HG02588 (cell line): ENCODE data around the gene HYKK.
"Not testable (repeated sequence)": the region's sequence is repeated elsewhere in the genome, so short reads cannot be mapped to it uniquely, and the experiment has no call there.

ENCODE experiments used
- ATAC-seq: cut with Tn5 transposase; IDR thresholded peaks from one replicate; pipeline ENCODE4 v1.9.1; 2021; ENCODE audit warnings: mild to moderate bottlenecking, moderate library complexity; ENCODE audit not compliant: unreplicated experiment

The HYKK gene, protein sequence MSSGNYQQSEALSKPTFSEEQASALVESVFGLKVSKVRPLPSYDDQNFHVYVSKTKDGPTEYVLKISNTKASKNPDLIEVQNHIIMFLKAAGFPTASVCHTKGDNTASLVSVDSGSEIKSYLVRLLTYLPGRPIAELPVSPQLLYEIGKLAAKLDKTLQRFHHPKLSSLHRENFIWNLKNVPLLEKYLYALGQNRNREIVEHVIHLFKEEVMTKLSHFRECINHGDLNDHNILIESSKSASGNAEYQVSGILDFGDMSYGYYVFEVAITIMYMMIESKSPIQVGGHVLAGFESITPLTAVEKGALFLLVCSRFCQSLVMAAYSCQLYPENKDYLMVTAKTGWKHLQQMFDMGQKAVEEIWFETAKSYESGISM

GRCh38 chr15:78506971-78507830, at the start of gene HYKK:
HYKK (plus strand) TSS chr15:78507577; CDS start chr15:78513089, 5,512 bp downstream.
- ATAC-seq: peak; percentile 91

DNA sequence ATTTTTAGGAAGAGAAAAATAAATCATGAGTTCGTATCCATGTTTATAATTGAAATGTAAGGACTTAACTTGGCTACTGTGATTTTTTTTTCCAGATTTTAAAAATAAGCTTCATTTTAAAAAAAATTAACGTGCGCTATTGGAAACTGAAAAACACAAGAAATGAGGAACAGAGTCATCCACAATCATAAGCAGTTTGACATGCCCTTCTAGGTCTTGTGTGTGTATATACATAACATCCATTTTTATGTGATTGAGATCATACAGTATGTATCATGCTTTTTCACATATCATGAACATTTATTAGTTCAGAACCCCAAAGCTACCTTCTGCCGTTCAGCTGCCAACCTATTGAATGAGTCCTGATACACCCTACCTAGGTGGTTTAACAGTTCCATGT, 46.6 kb upstream of the HYKK start:
- ATAC-seq: no peak

GRCh38 chr15:78461171-78461888, 46.0 kb upstream of the HYKK start:
- ATAC-seq: no peak

- no peak for ATAC-seq
Measured at GRCh38 chr15:78469031-78469430, 38.3 kb upstream of the HYKK start.

- no peak for ATAC-seq
Measured at GRCh38 chr15:78477295-78477694, 30.1 kb upstream of the HYKK start.

- no peak for ATAC-seq
Measured at GRCh38 chr15:78479650-78480049, 27.7 kb upstream of the HYKK start.

DNA sequence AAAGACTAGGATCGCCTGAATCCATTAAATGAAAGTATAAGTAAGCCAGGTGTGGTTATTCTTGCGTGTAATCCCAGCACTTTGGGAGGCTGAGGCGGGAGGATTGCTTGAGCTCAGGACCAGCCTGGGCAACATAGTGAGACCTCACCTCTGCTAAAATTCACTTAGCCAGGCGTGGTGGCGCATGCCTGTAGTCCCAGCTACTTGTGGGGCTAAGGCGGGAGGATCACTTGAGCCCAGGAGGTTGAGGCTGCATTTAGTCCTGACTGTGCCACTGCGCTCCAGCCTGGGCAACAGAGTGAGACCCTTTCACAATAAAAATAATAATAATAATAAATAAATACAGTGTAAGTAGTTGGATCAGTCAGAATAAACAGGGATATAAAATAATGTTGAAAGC, 25.5 kb upstream of the HYKK start:
- no peak for ATAC-seq

GRCh38 chr15:78492872-78493271, 14.5 kb upstream of the HYKK start:
- ATAC-seq: no peak

DNA sequence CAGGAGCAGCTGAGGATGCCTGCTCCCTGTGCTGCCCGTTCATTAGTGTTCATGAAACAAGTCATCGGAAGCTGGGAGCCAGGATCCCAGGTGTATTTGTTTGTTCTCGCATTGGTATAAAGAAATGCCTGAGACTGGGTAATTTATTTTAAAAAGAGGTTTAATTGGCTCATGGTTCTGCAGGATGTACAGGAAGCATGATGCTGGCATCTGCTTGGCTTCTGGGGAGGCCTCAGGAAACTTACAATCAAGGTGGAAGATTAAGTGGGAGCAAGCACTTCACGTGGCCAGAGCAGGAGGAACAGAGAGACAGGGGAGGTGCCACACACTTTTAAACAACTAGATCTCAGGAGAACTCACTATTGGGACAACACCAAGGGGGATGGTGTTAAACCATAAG, 5.5 kb upstream of the HYKK start:
- ATAC-seq: no peak

GRCh38 chr15:78502641-78503040, 4.7 kb upstream of the HYKK start:
- ATAC-seq: no peak

DNA sequence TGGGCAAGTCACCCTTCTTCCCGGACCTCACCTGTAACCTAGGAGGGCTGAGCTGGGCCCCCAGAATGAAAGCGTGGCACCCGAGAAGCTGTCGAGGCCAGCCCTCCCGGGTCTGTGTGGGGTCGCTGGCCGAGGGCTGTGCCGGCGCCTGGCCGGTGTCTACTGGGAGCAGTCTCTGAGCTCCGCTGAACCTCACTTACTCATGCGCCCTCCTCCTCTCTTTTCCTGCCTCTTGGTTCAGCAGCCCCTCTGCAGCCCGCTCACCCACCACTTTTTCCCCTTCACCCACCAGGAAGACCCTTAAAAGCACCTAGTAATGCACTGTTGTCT, 419 bp downstream of the HYKK start:
- ATAC-seq: peak; percentile 12

DNA sequence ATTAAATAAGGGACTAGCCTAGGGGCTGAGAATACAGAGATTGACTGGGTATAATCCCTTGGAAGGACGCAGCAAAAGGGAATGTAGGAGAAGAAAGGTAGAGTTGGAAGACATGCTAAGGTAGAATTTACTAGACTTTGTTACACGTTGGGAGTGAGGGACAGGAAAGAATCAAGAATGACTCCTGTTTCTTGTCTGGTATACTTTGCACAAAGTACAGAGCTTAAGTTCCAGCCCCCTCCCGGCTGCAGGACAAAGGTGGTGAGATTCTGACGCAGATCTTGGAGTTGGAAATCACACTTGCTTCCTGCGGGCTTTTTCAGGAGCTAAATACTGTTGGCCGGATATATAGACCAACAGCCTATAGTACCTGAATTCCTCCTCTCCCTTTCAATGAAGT, 895 bp downstream of the HYKK start:
- no peak for ATAC-seq

DNA sequence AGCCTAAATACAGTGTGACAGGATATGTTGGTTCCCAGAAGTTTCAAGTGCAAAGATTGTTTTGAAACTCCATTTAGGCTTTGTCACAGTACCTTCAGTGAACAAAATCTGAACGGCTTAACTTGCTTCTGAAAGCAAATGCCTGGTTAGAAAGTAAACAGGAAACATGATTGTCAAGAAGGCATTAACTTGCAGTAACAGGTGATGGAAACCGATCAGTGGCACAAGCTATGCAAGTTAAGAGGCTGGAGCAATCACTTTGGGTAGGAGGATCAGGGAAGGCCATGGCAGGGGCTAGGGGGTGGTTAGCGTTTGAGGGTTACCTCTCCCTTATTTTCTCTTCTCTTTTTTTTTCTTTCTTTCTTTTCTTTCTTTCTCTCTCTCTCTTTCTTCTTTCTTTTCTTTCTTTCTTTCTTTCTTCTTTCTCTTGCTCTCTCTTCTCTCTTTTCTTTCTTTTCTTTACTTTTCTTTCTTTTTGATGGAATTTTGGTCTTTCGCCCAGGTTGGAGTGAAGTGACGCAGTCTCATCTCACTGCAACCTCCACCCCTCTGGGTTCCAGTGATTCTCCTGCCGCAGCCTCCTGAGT, 2.4 kb downstream of the HYKK start:
- no peak for ATAC-seq

GRCh38 chr15:78520035-78520434, 12.7 kb downstream of the HYKK start:
- not testable (repeated sequence) for ATAC-seq

- no peak for ATAC-seq
Measured at GRCh38 chr15:78524230-78524629, 16.9 kb downstream of the HYKK start.

GRCh38 chr15:78527325-78527724, 19.9 kb downstream of the HYKK start:
- no peak for ATAC-seq

DNA sequence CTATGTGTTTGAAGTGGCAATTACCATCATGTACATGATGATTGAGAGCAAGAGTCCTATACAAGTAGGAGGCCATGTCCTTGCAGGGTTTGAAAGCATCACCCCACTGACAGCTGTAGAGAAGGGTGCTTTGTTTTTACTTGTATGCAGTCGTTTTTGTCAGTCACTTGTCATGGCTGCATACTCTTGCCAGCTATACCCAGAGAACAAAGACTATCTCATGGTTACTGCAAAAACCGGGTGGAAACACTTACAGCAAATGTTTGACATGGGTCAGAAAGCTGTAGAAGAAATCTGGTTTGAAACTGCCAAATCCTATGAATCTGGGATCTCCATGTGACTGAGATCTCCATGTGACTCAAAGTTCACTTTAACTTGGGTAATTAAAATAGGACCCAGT, 26.0 kb downstream of the HYKK start:
- ATAC-seq: no peak

DNA sequence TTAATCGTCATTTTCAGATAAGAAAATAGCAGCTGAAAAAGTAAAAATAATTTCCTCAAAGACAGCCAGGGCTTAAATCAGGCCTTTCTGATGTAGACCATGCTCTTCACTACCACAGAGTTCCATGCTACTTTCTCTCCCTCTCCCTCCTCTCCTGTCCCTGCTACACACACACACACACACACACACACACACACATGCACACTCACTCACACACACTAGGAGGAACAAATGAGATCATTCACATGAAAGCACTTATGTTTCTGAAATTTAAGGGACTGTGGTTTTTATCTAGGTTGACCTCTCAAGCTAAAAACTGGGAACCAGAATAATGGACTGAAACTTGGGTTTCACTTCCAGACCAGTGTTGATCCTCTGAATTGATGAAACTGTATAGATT, 28.8 kb downstream of the HYKK start:
- no peak for ATAC-seq

GRCh38 chr15:78537266-78537905, 30.0 kb downstream of the HYKK start:
- no peak for ATAC-seq

GRCh38 chr15:78538358-78538757, 31.0 kb downstream of the HYKK start:
- no peak for ATAC-seq
